HCT116 (cell line): ENCODE results near the gene USP2. TPM values are rescaled to one million over a fixed set of nuclear protein-coding genes. Genes with fewer than 3 reads are reported as not detected.

Experiments used
- microRNA-seq: library from miRNA; unstranded; fragments of <30 nt; microRNA quantifications from one replicate; pipeline ENCODE4, GENCODE V29; 2016; ENCODE audit warnings: borderline number of aligned reads
- total RNA-seq: library from RNA; stranded (reverse); gene quantifications from one replicate; pipeline ENCODE4 v1.2.1, GENCODE V29; 2021; ENCODE audit not compliant: unreplicated experiment

Gene USP2
- total RNA-seq, 1 experiment from 2014 or later, result 5.0 TPM

Small RNA genes lying within 50 kb of the gene (microRNA-seq; reads per million reads assigned to microRNA genes)
- gene MIR6756, result not detected

Other genes starting within 250 kb of the USP2 start
- gene ABCG4, start 232.6 kb downstream of the USP2 start, total RNA-seq, result 1.9 TPM
- gene NLRX1, start 213.0 kb downstream of the USP2 start, total RNA-seq, result 21.4 TPM
- 0.30 TPM for gene NHERF4, start 196.2 kb downstream of the USP2 start, total RNA-seq
- 31.1 TPM for gene CBL, start 175.4 kb downstream of the USP2 start, total RNA-seq
- 17.4 TPM for gene MCAM, start 64.6 kb downstream of the USP2 start, total RNA-seq
- gene RNF26, start 47.2 kb downstream of the USP2 start, total RNA-seq, result 45.6 TPM
- gene C1QTNF5, start 40.8 kb downstream of the USP2 start, total RNA-seq, result not detected
- not detected for gene MFRP, start 35.0 kb downstream of the USP2 start, total RNA-seq
- gene THY1, start 41.5 kb upstream of the USP2 start, total RNA-seq, result 1.1 TPM